Small intestine (tissue), 7 donors: ENCODE results near the gene MRM2. TPM values are rescaled to one million over a fixed set of nuclear protein-coding genes. Genes with fewer than 3 reads are reported as not detected.

Experiments
- DNase-seq, 2 donors: peaks; one replicate each; pipeline versions ENCODE4 v3.0.0 to v3.0.0-alpha.2; 2013
- FAIRE-seq: peaks from 2 replicates; lab custom pipeline; 2012; peaks lifted over from hg19 to GRCh38; lab: Jason Lieb, UNC
- H3K27ac ChIP-seq, 3 donors: one replicate each; pipeline ENCODE4 v1.5.1; 2013; ENCODE audit warnings: low read length in 2 of 3, mild to moderate bottlenecking in 2 of 3, control low read depth in 1 of 3, inconsistent platforms in 1 of 3, low read depth in 1 of 3, moderate library complexity in 1 of 3
- H3K27me3 ChIP-seq, 3 donors: one replicate each; pipeline ENCODE4 v1.6.1; 2013; ENCODE audit warnings: low read length in 3 of 3, inconsistent platforms in 1 of 3; ENCODE audit not compliant: control insufficient read depth in 3 of 3, insufficient read depth in 3 of 3
- H3K36me3 ChIP-seq, 3 donors: one replicate each; pipeline ENCODE4 v1.6.1; 2013; ENCODE audit warnings: low read length in 3 of 3, inconsistent platforms in 1 of 3, low read depth in 1 of 3, mild to moderate bottlenecking in 1 of 3, moderate library complexity in 1 of 3; ENCODE audit not compliant: control insufficient read depth in 3 of 3, insufficient read depth in 2 of 3
- H3K4me1 ChIP-seq, 3 donors: one replicate each; pipeline ENCODE4 v1.6.1; 2013; ENCODE audit warnings: low read length in 2 of 3, inconsistent platforms in 1 of 3, low read depth in 1 of 3, mild to moderate bottlenecking in 1 of 3, moderate library complexity in 1 of 3; ENCODE audit not compliant: control insufficient read depth in 3 of 3, insufficient read depth in 2 of 3
- H3K4me3 ChIP-seq, 3 donors: one replicate each; pipeline ENCODE4 v1.5.1; 2013; ENCODE audit warnings: low read length in 3 of 3, control low read depth in 1 of 3, inconsistent platforms in 1 of 3, low read depth in 1 of 3, mild to moderate bottlenecking in 1 of 3, moderate library complexity in 1 of 3
- H3K9me3 ChIP-seq, 2 donors: one replicate each; pipeline ENCODE4 v1.6.1; 2013; ENCODE audit warnings: low read depth in 1 of 2, low read length in 1 of 2; ENCODE audit not compliant: control insufficient read depth in 2 of 2, insufficient read depth in 1 of 2
- WGBS, 3 donors: extraction: QIAGEN DNeasy Blood & Tissue Kit; methylation state at CpG; one replicate each; pipeline ENCODE4 v1.1.7; 2013; 5-methylcytosine and 5-hydroxymethylcytosine counted together
- polyA plus RNA-seq, 4 donors: library from polyadenylated mRNA; stranded (reverse) in 3 of 4; unstranded in 1 of 4; fragments of 200-250 nt in 3 of 4; fragments of 120-200 nt in 1 of 4; gene quantifications; one replicate each; pipeline versions ENCODE4 v1.2.1 to v1.2.3, GENCODE V29; 2013
- donor health status: healthy with polysubstance abuse.
- donor health status: control.
- donor health status: control.
- donor health status: Bipolar disorder and iron deficiency.
- donor health status: healthy.

Gene MRM2
- polyA plus RNA-seq, 4 donors = 13.5 to 27.8 (median 20.4) TPM

DNA sequence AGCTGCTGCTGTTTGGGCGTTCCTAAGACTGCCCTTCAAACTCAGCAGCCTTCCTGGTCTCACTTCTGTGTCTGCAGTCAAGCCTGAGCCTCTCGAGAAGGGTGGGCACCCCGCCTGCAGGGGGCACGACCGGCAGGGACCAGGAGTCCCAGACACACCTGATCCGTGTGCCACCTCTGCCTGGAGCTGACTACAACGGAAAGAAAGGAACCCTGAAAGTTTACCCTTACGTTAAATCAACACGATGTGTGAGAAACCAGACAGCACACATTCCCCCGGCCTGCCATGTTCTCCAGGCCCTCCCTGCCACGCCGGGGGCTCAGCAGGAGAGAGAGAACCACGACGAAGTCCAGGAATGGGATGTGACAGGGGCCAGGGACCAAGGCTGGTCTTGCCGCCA is 14.3 kb downstream of the MRM2 start:
- no peak overlapping the region for H3K27ac ChIP-seq
- WGBS, 3 donors = 84 to 92% (median 90%) methylated on average over 11 to 15 of the region's 15 CpGs
- H3K9me3 ChIP-seq = no peaks in the 10 kb centered on the region
- no peak for FAIRE-seq
- H3K27me3 ChIP-seq = no peaks in the 10 kb centered on the region
- no peak for DNase-seq
- no peak overlapping the region for H3K4me3 ChIP-seq
- H3K36me3 ChIP-seq = peaks cover 0 to 74% (median 2%) of the 10 kb centered on the region in 3 donors
- peaks cover 5 to 9% (median 6%) of the 10 kb centered on the region in 3 donors for H3K4me1 ChIP-seq

DNA sequence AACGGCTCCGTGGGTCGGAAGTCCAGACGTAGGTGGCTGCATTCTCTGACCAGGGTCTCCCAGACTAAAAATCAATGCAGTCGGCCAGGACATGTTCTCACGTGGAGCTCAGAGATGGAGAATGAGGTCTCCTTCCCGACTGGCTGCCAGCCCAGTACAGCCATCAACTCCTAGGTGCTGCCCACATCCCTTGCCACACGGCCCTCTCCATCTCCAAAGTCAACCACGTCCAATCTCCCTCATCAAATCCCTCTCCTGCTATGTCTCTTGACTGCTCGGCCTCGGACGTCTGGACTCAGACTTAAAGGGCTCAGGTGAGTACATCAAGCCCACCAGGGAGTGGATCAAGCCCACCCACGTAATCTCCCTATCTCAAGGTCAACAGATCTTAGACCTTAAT is 16.2 kb downstream of the MRM2 start:
- no peak for DNase-seq
- 96 to 98% (median 97%) methylated on average over 13 of the region's 13 CpGs for WGBS, 3 donors

GRCh38 chr7:2225336-2225735 is 16.7 kb downstream of the MRM2 start:
- Histone ChIP-seq H3K27ac (no peak overlapping the region), H3K4me3 (no peak overlapping the region), H3K36me3 (peaks cover 4 to 91% (median 9%) of the 10 kb centered on the region in 3 donors), H3K27me3 (no peaks in the 10 kb centered on the region), H3K4me1 (no peaks in the 10 kb centered on the region), H3K9me3 (no peaks in the 10 kb centered on the region)
- DNase-seq = no peak
- no peak for FAIRE-seq
- 89 to 91% (median 89%) methylated on average over 14 of the region's 14 CpGs for WGBS, 3 donors

More for the DNA sequence above, 16.2 kb downstream of the MRM2 start:
- no peak for FAIRE-seq
- peaks cover 0 to 2% (median 2%) of the 10 kb centered on the region in 3 donors for H3K4me1 ChIP-seq
- no peaks in the 10 kb centered on the region for H3K27me3 ChIP-seq
- no peak overlapping the region for H3K27ac ChIP-seq
- H3K4me3 ChIP-seq = no peak overlapping the region
- no peaks in the 10 kb centered on the region for H3K9me3 ChIP-seq
- H3K36me3 ChIP-seq = peaks cover 4 to 90% (median 8%) of the 10 kb centered on the region in 3 donors

DNA sequence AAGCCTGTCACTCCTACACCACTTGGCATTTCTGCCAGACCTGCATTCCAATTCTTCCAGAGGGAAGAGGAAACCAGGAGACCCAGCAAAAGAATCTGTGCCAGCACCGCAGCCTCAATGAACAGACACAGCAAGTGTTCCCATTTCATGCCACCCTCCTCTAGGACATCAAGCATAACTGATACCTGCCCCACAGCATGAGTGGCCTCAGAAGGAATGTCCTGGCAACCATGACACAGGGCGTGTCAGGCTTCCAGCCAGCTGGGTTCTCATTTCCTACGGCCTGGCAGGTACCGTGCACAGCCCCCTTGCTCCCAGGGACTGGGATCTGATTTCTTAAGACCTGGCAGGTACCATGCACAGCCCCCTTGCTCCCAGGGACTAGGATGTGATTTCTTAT is 17.1 kb downstream of the MRM2 start:
- 76 to 78% (median 78%) methylated on average over 4 of the region's 4 CpGs for WGBS, 3 donors
- DNase-seq (no peak), FAIRE-seq (no peak)
- H3K36me3 ChIP-seq = peaks cover 4 to 91% (median 9%) of the 10 kb centered on the region in 3 donors
- no peaks in the 10 kb centered on the region for H3K4me1 ChIP-seq
- no peaks in the 10 kb centered on the region for H3K27me3 ChIP-seq
- H3K9me3 ChIP-seq = no peaks in the 10 kb centered on the region
- H3K27ac ChIP-seq = no peak overlapping the region
- no peak overlapping the region for H3K4me3 ChIP-seq

DNA sequence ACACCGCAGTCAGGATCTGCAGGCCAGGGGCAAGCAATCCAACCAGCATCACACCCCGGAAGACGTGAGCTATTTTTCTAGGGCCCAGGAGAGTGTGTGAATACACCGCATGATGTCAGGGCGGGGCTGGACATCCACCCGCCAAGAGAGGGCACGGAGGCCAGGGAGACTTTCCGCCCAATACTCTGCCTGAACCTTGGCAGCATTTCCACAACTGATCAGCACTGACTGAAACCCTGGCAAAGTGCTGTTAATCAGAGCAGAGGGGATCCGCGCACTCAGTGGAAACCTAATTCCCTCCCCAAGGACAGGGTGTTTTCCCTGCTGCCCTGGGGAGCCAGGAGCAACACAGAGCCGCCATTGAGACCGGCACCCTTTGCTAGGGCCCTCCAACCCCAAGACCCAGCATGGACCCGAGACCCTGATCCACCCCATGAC is 17.5 kb downstream of the MRM2 start:
- 92 to 93% (median 92%) methylated on average over 13 of the region's 13 CpGs for WGBS, 3 donors

DNA sequence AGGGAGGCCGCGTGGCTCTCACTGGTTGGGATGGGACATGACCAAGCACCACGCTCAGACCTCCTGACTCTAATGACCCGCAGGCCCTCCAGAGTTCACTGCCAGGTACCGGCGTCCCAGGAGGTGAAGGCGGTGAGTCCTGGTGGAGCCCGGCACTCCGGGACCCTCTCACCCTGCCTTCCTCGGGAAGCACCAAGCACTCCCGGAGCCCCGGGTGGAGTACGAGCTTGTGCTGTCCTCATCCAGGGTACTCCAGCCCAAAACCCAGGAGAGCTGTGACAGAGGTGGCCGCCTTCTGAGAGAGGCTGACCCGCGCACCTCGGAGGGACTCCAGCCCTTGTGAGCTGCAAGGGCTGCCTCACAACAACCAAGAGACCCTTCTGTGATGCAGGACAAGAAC is 18.7 kb downstream of the MRM2 start:
- Histone ChIP-seq H3K4me1 (no peaks in the 10 kb centered on the region), H3K9me3 (no peaks in the 10 kb centered on the region), H3K27ac (no peak overlapping the region), H3K36me3 (peaks cover 4 to 93% (median 9%) of the 10 kb centered on the region in 3 donors), H3K27me3 (no peaks in the 10 kb centered on the region), H3K4me3 (no peak overlapping the region)
- 93 to 98% (median 97%) methylated on average over 17 of the region's 17 CpGs for WGBS, 3 donors
- no peak for FAIRE-seq
- DNase-seq = no peak

More for the DNA sequence above, 17.5 kb downstream of the MRM2 start:
- Histone ChIP-seq H3K4me1 (no peaks in the 10 kb centered on the region), H3K27ac (no peak overlapping the region), H3K36me3 (peaks cover 4 to 90% (median 9%) of the 10 kb centered on the region in 3 donors), H3K27me3 (no peaks in the 10 kb centered on the region), H3K4me3 (no peak overlapping the region), H3K9me3 (no peaks in the 10 kb centered on the region)
- DNase-seq (no peak), FAIRE-seq (no peak)

GRCh38 chr7:2222516-2222915 is 19.5 kb downstream of the MRM2 start:
- FAIRE-seq (no peak), DNase-seq (no peak)
- 95 to 97% (median 95%) methylated on average over 22 of the region's 22 CpGs for WGBS, 3 donors
- Histone ChIP-seq H3K4me3 (no peak overlapping the region), H3K9me3 (no peaks in the 10 kb centered on the region), H3K36me3 (peaks cover 4 to 94% (median 9%) of the 10 kb centered on the region in 3 donors), H3K4me1 (no peaks in the 10 kb centered on the region), H3K27me3 (no peaks in the 10 kb centered on the region), H3K27ac (no peak overlapping the region)

GRCh38 chr7:2220954-2221353 is 21.1 kb downstream of the MRM2 start:
- Histone ChIP-seq H3K9me3 (no peaks in the 10 kb centered on the region), H3K4me1 (no peaks in the 10 kb centered on the region), H3K27me3 (no peaks in the 10 kb centered on the region), H3K36me3 (peaks cover 4 to 95% (median 14%) of the 10 kb centered on the region in 3 donors), H3K4me3 (no peak overlapping the region), H3K27ac (no peak overlapping the region)
- FAIRE-seq (no peak), DNase-seq (no peak)
- WGBS, 3 donors = 89 to 95% (median 92%) methylated on average over 15 to 17 of the region's 17 CpGs

- no peak for FAIRE-seq
- WGBS, 3 donors = 86 to 94% (median 89%) methylated on average over 16 of the region's 16 CpGs
- Histone ChIP-seq H3K9me3 (peaks cover 0 to 2% of the 10 kb centered on the region in 2 donors), H3K4me3 (no peak overlapping the region), H3K4me1 (no peaks in the 10 kb centered on the region), H3K27me3 (no peaks in the 10 kb centered on the region), H3K27ac (no peak overlapping the region), H3K36me3 (peaks cover 4 to 95% (median 17%) of the 10 kb centered on the region in 3 donors)
- no peak for DNase-seq
Observed at GRCh38 chr7:2220506-2220905, 21.5 kb downstream of the MRM2 start.
